LoVo (cell line): ENCODE results near the gene POLL.
"Not testable (repeated sequence)": the region's sequence is repeated elsewhere in the genome, so short reads cannot be mapped to it uniquely, and the experiment has no call there.

Source experiments
- DNase-seq: peaks from one replicate; pipeline ENCODE4 v3.0.0-alpha.2; 2016; ENCODE audit warnings: low spot score

Gene POLL

GRCh38 chr10:101611096-101611905 is 23.2 kb upstream of the POLL start:
- no peak for DNase-seq

- DNase-seq = no peak
Measured at GRCh38 chr10:101609481-101609880, 21.4 kb upstream of the POLL start.

GRCh38 chr10:101607124-101607523 is 19.1 kb upstream of the POLL start:
- DNase-seq = no peak

- no peak for DNase-seq
Measured at GRCh38 chr10:101602761-101603398, 14.8 kb upstream of the POLL start.

GRCh38 chr10:101601541-101601940 is 13.5 kb upstream of the POLL start:
- DNase-seq = no peak

GRCh38 chr10:101597091-101597900 is 9.2 kb upstream of the POLL start:
- no peak for DNase-seq

GRCh38 chr10:101595591-101596433 is 7.8 kb upstream of the POLL start:
- no peak for DNase-seq

GRCh38 chr10:101593331-101593730 is 5.3 kb upstream of the POLL start:
- DNase-seq = not testable (repeated sequence)

- peak; percentile 49 for DNase-seq
Measured at GRCh38 chr10:101588879-101589278, 822 bp upstream of the POLL start.

GRCh38 chr10:101585841-101586240 is 2.2 kb downstream of the POLL start:
- no peak for DNase-seq

- DNase-seq = no peak
Measured at GRCh38 chr10:101580486-101581399, 7.3 kb downstream of the POLL start.

- no peak for DNase-seq
Measured at GRCh38 chr10:101579516-101579870, 8.6 kb downstream of the POLL start.

- no peak for DNase-seq
Measured at GRCh38 chr10:101578803-101579515, 9.1 kb downstream of the POLL start.

GRCh38 chr10:101578192-101578591 is 9.9 kb downstream of the POLL start:
- DNase-seq = no peak

GRCh38 chr10:101577121-101577871 is 10.8 kb downstream of the POLL start:
- DNase-seq = no peak

- peak; percentile 10 for DNase-seq
Measured at GRCh38 chr10:101576211-101576863, 11.7 kb downstream of the POLL start.

- no peak for DNase-seq
Measured at GRCh38 chr10:101575580-101576210, 12.4 kb downstream of the POLL start.

GRCh38 chr10:101575091-101575490 is 13.0 kb downstream of the POLL start:
- no peak for DNase-seq
